Measurements from ENCODE around the gene DROSHA.
"Not testable (repeated sequence)": the region's sequence is repeated elsewhere in the genome, so short reads cannot be mapped to it uniquely, and the experiment has no call there.

Gene DROSHA

GRCh38 chr5:31531888-31532547, at the start of gene DROSHA, which contains the start of gene C5orf22:
DROSHA (minus strand) TSS chr5:31532093; CDS start chr5:31529059, 3,034 bp downstream.
C5orf22 (plus strand) TSS chr5:31532301; CDS start chr5:31532393, 92 bp downstream.
- H3K36me3 ChIP-seq (replicated peaks): peaks cover 52% of the 10 kb centered on the region
- peak within 1 kb of the TSS; percentile 73 for H3K4me3 ChIP-seq
- in situ Hi-C loops (cut with MboI; ENCODE audit: low sequenced_read_pairs): no loop called here
- no peaks in the 10 kb centered on the region for H3K9me3 ChIP-seq
- H3K4me1 ChIP-seq: peaks cover 5% of the 10 kb centered on the region; the same call in 1 of the 2 replicates
- H3K27me3 ChIP-seq (ENCODE audit: low read depth): no peaks in the 10 kb centered on the region
- DNase-seq (ENCODE audit: low spot score in 2 of 2): peak; percentile 96 to 98

- H3K9me3 ChIP-seq: peaks cover 2% of the 10 kb centered on the region; the same call in 1 of the 2 replicates
- no peaks in the 10 kb centered on the region for H3K36me3 ChIP-seq (replicated peaks)
- no peak overlapping the region for H3K4me3 ChIP-seq
- in situ Hi-C loops (cut with MboI; ENCODE audit: low sequenced_read_pairs): no loop called here
- H3K27me3 ChIP-seq (ENCODE audit: low read depth): peaks cover 13% of the 10 kb centered on the region
- DNase-seq (ENCODE audit: low spot score in 2 of 2): no peak
- H3K4me1 ChIP-seq: no peaks in the 10 kb centered on the region
Observed at GRCh38 chr5:31579558-31579957, 47.7 kb upstream of the DROSHA start.

GRCh38 chr5:31577438-31577837, 45.5 kb upstream of the DROSHA start:
- no peak for DNase-seq (ENCODE audit: low spot score in 2 of 2)
- in situ Hi-C loops (cut with MboI; ENCODE audit: low sequenced_read_pairs): no loop called here

GRCh38 chr5:31574772-31575171, 42.9 kb upstream of the DROSHA start:
- DNase-seq (ENCODE audit: low spot score in 2 of 2): no peak
- peaks cover 14% of the 10 kb centered on the region for H3K27me3 ChIP-seq (ENCODE audit: low read depth)
- H3K36me3 ChIP-seq (replicated peaks): no peaks in the 10 kb centered on the region
- in situ Hi-C loops (cut with MboI; ENCODE audit: low sequenced_read_pairs): no loop called here
- H3K9me3 ChIP-seq: no peaks in the 10 kb centered on the region
- no peak overlapping the region for H3K4me3 ChIP-seq
- H3K4me1 ChIP-seq: no peaks in the 10 kb centered on the region

More at GRCh38 chr5:31577438-31577837, 45.5 kb upstream of the DROSHA start:
- no peaks in the 10 kb centered on the region for H3K4me1 ChIP-seq
- no peak overlapping the region for H3K4me3 ChIP-seq
- H3K27me3 ChIP-seq (ENCODE audit: low read depth): peaks cover 14% of the 10 kb centered on the region
- no peaks in the 10 kb centered on the region for H3K9me3 ChIP-seq
- H3K36me3 ChIP-seq (replicated peaks): no peaks in the 10 kb centered on the region

- in situ Hi-C loops (cut with MboI; ENCODE audit: low sequenced_read_pairs): no loop called here
- Histone ChIP-seq H3K36me3 (replicated peaks) (no peaks in the 10 kb centered on the region), H3K9me3 (no peaks in the 10 kb centered on the region), H3K4me1 (no peaks in the 10 kb centered on the region), H3K4me3 (no peak overlapping the region), H3K27me3 (ENCODE audit: low read depth) (peaks cover 14% of the 10 kb centered on the region)
- DNase-seq (ENCODE audit: low spot score in 2 of 2): no peak
Observed at GRCh38 chr5:31573494-31574142, 41.7 kb upstream of the DROSHA start.

GRCh38 chr5:31569068-31569467, 37.2 kb upstream of the DROSHA start:
- no peak for DNase-seq (ENCODE audit: low spot score in 2 of 2)
- no peaks in the 10 kb centered on the region for H3K4me1 ChIP-seq
- in situ Hi-C loops (cut with MboI; ENCODE audit: low sequenced_read_pairs): no loop called here
- peaks cover 10% of the 10 kb centered on the region; the same call in 1 of the 2 replicates for H3K9me3 ChIP-seq
- H3K27me3 ChIP-seq (ENCODE audit: low read depth): no peaks in the 10 kb centered on the region
- H3K4me3 ChIP-seq: no peak overlapping the region
- no peaks in the 10 kb centered on the region for H3K36me3 ChIP-seq (replicated peaks)

- Histone ChIP-seq H3K36me3 (replicated peaks) (no peaks in the 10 kb centered on the region), H3K27me3 (ENCODE audit: low read depth) (no peaks in the 10 kb centered on the region), H3K4me3 (no peak overlapping the region), H3K9me3 (peaks cover 10% of the 10 kb centered on the region; the same call in 1 of the 2 replicates), H3K4me1 (no peaks in the 10 kb centered on the region)
- in situ Hi-C loops (cut with MboI; ENCODE audit: low sequenced_read_pairs): no loop called here
- DNase-seq (ENCODE audit: low spot score in 2 of 2): no peak
Observed at GRCh38 chr5:31568302-31568835, 36.5 kb upstream of the DROSHA start.

GRCh38 chr5:31566362-31566761, 34.5 kb upstream of the DROSHA start:
- H3K36me3 ChIP-seq (replicated peaks); DNase-seq (ENCODE audit: low spot score in 2 of 2); H3K4me3 ChIP-seq; H3K9me3 ChIP-seq; in situ Hi-C loops (cut with MboI; ENCODE audit: low sequenced_read_pairs); H3K27me3 ChIP-seq (ENCODE audit: low read depth); H3K4me1 ChIP-seq: not testable (repeated sequence)

GRCh38 chr5:31563216-31563615, 31.3 kb upstream of the DROSHA start:
- Histone ChIP-seq H3K4me1 (no peaks in the 10 kb centered on the region), H3K36me3 (replicated peaks) (no peaks in the 10 kb centered on the region), H3K9me3 (peaks cover 10% of the 10 kb centered on the region; the same call in 1 of the 2 replicates), H3K27me3 (ENCODE audit: low read depth) (no peaks in the 10 kb centered on the region), H3K4me3 (no peak overlapping the region)
- in situ Hi-C loops (cut with MboI; ENCODE audit: low sequenced_read_pairs): no loop called here
- DNase-seq (ENCODE audit: low spot score in 2 of 2): no peak

GRCh38 chr5:31561946-31562345, 30.1 kb upstream of the DROSHA start:
- H3K4me3 ChIP-seq: no peak overlapping the region
- no peaks in the 10 kb centered on the region for H3K36me3 ChIP-seq (replicated peaks)
- in situ Hi-C loops (cut with MboI; ENCODE audit: low sequenced_read_pairs): no loop called here
- H3K27me3 ChIP-seq (ENCODE audit: low read depth): no peaks in the 10 kb centered on the region
- peaks cover 10% of the 10 kb centered on the region; the same call in 1 of the 2 replicates for H3K9me3 ChIP-seq
- DNase-seq (ENCODE audit: low spot score in 2 of 2): no peak
- H3K4me1 ChIP-seq: no peaks in the 10 kb centered on the region

- Histone ChIP-seq H3K9me3 (peaks cover 3% of the 10 kb centered on the region; the same call in 1 of the 2 replicates), H3K4me1 (no peaks in the 10 kb centered on the region), H3K36me3 (replicated peaks) (no peaks in the 10 kb centered on the region), H3K4me3 (no peak overlapping the region), H3K27me3 (ENCODE audit: low read depth) (no peaks in the 10 kb centered on the region)
- DNase-seq (ENCODE audit: low spot score in 2 of 2): no peak
- in situ Hi-C loops (cut with MboI; ENCODE audit: low sequenced_read_pairs): no loop called here
Observed at GRCh38 chr5:31559942-31560341, 28.0 kb upstream of the DROSHA start.

GRCh38 chr5:31556461-31556860, 24.6 kb upstream of the DROSHA start:
- in situ Hi-C loops (cut with MboI; ENCODE audit: low sequenced_read_pairs): no loop called here
- DNase-seq (ENCODE audit: low spot score in 2 of 2): no peak
- Histone ChIP-seq H3K4me3 (no peak overlapping the region), H3K4me1 (no peaks in the 10 kb centered on the region), H3K36me3 (replicated peaks) (peaks cover 18% of the 10 kb centered on the region), H3K27me3 (ENCODE audit: low read depth) (no peaks in the 10 kb centered on the region), H3K9me3 (no peaks in the 10 kb centered on the region)

- H3K4me3 ChIP-seq: no peak overlapping the region
- in situ Hi-C loops (cut with MboI; ENCODE audit: low sequenced_read_pairs): no loop called here
- H3K4me1 ChIP-seq: no peaks in the 10 kb centered on the region
- no peaks in the 10 kb centered on the region for H3K9me3 ChIP-seq
- DNase-seq (ENCODE audit: low spot score in 2 of 2): no peak
- peaks cover 25% of the 10 kb centered on the region for H3K36me3 ChIP-seq (replicated peaks)
- no peaks in the 10 kb centered on the region for H3K27me3 ChIP-seq (ENCODE audit: low read depth)
Observed at GRCh38 chr5:31554552-31554951, 22.7 kb upstream of the DROSHA start.

- Histone ChIP-seq H3K9me3 (no peaks in the 10 kb centered on the region), H3K4me3 (no peak overlapping the region), H3K36me3 (replicated peaks) (peaks cover 31% of the 10 kb centered on the region), H3K27me3 (ENCODE audit: low read depth) (no peaks in the 10 kb centered on the region), H3K4me1 (no peaks in the 10 kb centered on the region)
- no peak for DNase-seq (ENCODE audit: low spot score in 2 of 2)
- in situ Hi-C loops (cut with MboI; ENCODE audit: low sequenced_read_pairs): no loop called here
Observed at GRCh38 chr5:31553863-31554262, 22.0 kb upstream of the DROSHA start.

Measured in HAP-1 (cell line).